Calu3 (cell line): ENCODE data around the gene RAB15. TPM values are rescaled to one million over a fixed set of nuclear protein-coding genes. Genes with fewer than 3 reads are reported as not detected.

Experiments used
- Bru-seq: library from RNA; stranded (reverse); fragments of 400-500 nt; gene quantifications from one replicate; lab custom pipeline; 2021; lab: Mats Ljungman, UMichigan
- BruChase-seq, 2 experiments: library from RNA; stranded (reverse); fragments of 400-500 nt; gene quantifications; one replicate each; lab custom pipeline; 2021; lab: Mats Ljungman, UMichigan
- BruUV-seq: library from RNA; stranded (reverse); fragments of 400-500 nt; replicated peaks from 2 replicates; lab custom pipeline; 2021; lab: Mats Ljungman, UMichigan
- CTCF ChIA-PET: fragments of 300-600 bp; sonication (Branson Sonifier 250); formaldehyde crosslinking; loops from one replicate; lab custom pipeline; 2022; ENCODE audit warnings: antibody characterized with exemption; lab: Charles Lee
- DNase-seq: peaks from one replicate; pipeline ENCODE4 v3.0.0; 2022
- H3K27ac Mint-ChIP-seq: one replicate; pipeline ENCODE4 v1.8.0; 2022; ENCODE audit warnings: mixed read lengths; ENCODE audit not compliant: unreplicated experiment
- H3K27me3 Mint-ChIP-seq: one replicate; pipeline ENCODE4 v1.8.0; 2022; ENCODE audit warnings: mixed read lengths; ENCODE audit not compliant: unreplicated experiment
- H3K36me3 Mint-ChIP-seq: one replicate; pipeline ENCODE4 v1.8.0; 2022; ENCODE audit warnings: mild to moderate bottlenecking, moderate library complexity, mixed read lengths; ENCODE audit not compliant: insufficient read depth, unreplicated experiment
- H3K4me1 Mint-ChIP-seq: one replicate; pipeline ENCODE4 v1.8.0; 2022; ENCODE audit warnings: mild to moderate bottlenecking, low read depth, mixed read lengths; ENCODE audit not compliant: unreplicated experiment
- H3K4me3 Mint-ChIP-seq: one replicate; pipeline ENCODE4 v1.8.0; 2022; ENCODE audit warnings: mild to moderate bottlenecking, low read depth, moderate library complexity, mixed read lengths; ENCODE audit not compliant: unreplicated experiment
- H3K9me3 Mint-ChIP-seq: one replicate; pipeline ENCODE4 v1.8.0; 2022; ENCODE audit warnings: low read depth, mixed read lengths; ENCODE audit not compliant: unreplicated experiment
- intact Hi-C: fragments of 100-400 bp; cut with micrococcal nuclease; formaldehyde crosslinking; loops from one replicate; pipeline ENCODE4 v1.10.0; 2022; ENCODE audit not compliant: unreplicated experiment
- long read RNA-seq: library from polyadenylated mRNA; stranded (forward); transcript quantifications from one replicate; pipeline ENCODE4 v2.0.0, GENCODE V29; 2022
- total RNA-seq: library from RNA; stranded (reverse); gene quantifications from 2 replicates; pipeline ENCODE4 v1.2.3, GENCODE V29; 2022
- TF ChIP-seq, protein P1 (sequence below): fragments of 200-600 bp; IDR thresholded peaks from one replicate; pipeline ENCODE4 v1.8.0; 2022; ENCODE audit warnings: antibody characterized with exemption; ENCODE audit not compliant: unreplicated experiment

The RAB15 gene
- total RNA-seq (20.7 and 22.8 TPM in 2 replicates), Bru-seq, nascent RNA (percentile 48 among the genes with signal in this experiment), BruChase-seq, experiment 1, labeled RNA remaining after a 6-hour chase (percentile 58 among the genes with signal in this experiment), BruChase-seq, experiment 2, labeled RNA remaining after a 2-hour chase (percentile 50 among the genes with signal in this experiment)
- long read RNA-seq, transcript RAB15-203 (7 exons, 3,515 nt) = major isoform, 19 of 24 reads
- long read RNA-seq, partial matches to known transcripts = 3 of 24 reads
- long read RNA-seq, other reads (novel, unspliced or antisense) = 2 of 24 reads

GRCh38 chr14:64971943-64972791, at the start of gene RAB15:
RAB15 (minus strand) TSS chr14:64972336; CDS start chr14:64972076, 260 bp downstream.
- intact Hi-C loops = no loop called here
- CTCF ChIA-PET = interaction anchor here (0.5 to 0.9 kb wide), 2 partner anchors 9 to 23 kb away, joined by 3 to 4 read pairs; no protein-coding TSS in a partner anchor
- peak within 1 kb of the TSS; percentile 72 for H3K4me3 Mint-ChIP-seq
- H3K36me3 Mint-ChIP-seq = peaks cover 20% of the 10 kb centered on the region
- TF ChIP-seq, protein P1, sequence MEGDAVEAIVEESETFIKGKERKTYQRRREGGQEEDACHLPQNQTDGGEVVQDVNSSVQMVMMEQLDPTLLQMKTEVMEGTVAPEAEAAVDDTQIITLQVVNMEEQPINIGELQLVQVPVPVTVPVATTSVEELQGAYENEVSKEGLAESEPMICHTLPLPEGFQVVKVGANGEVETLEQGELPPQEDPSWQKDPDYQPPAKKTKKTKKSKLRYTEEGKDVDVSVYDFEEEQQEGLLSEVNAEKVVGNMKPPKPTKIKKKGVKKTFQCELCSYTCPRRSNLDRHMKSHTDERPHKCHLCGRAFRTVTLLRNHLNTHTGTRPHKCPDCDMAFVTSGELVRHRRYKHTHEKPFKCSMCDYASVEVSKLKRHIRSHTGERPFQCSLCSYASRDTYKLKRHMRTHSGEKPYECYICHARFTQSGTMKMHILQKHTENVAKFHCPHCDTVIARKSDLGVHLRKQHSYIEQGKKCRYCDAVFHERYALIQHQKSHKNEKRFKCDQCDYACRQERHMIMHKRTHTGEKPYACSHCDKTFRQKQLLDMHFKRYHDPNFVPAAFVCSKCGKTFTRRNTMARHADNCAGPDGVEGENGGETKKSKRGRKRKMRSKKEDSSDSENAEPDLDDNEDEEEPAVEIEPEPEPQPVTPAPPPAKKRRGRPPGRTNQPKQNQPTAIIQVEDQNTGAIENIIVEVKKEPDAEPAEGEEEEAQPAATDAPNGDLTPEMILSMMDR = no peak
- H3K9me3 Mint-ChIP-seq = no peaks in the 10 kb centered on the region
- peaks cover 34% of the 10 kb centered on the region for H3K4me1 Mint-ChIP-seq
- peak; percentile 45 for DNase-seq
- BruUV-seq = no TSS peak
- no peaks in the 10 kb centered on the region for H3K27me3 Mint-ChIP-seq
- peak within 1 kb of the TSS; percentile 67 for H3K27ac Mint-ChIP-seq

- Mint-ChIP-seq H3K27me3 (no peaks in the 10 kb centered on the region), H3K9me3 (no peaks in the 10 kb centered on the region), H3K36me3 (peaks cover 2% of the 10 kb centered on the region), H3K4me1 (no peaks in the 10 kb centered on the region), H3K4me3 (no peak overlapping the region), H3K27ac (no peak overlapping the region)
- intact Hi-C loops = loop anchor here (1.0 kb wide), 1 partner anchor 34 kb away; the partner anchor contains the start of gene FNTB
- CTCF ChIA-PET = interaction anchor here (0.6 to 2.3 kb wide), 12 partner anchors 12 to 763 kb away, joined by 3 to 33 read pairs (median 4); partner anchors contain the start of gene FNTB
- DNase-seq = peak; percentile 50
- TF ChIP-seq, protein P1 = peak; percentile 28
- no TSS peak for BruUV-seq
Observed at GRCh38 chr14:65019944-65020566, 47.9 kb upstream of the RAB15 start.

- no TSS peak for BruUV-seq
- TF ChIP-seq, protein P1 = no peak
- CTCF ChIA-PET = interaction anchor here (0.7 kb wide), 1 partner anchor 22 kb away, joined by 3 read pairs; no protein-coding TSS in a partner anchor
- Mint-ChIP-seq H3K4me1 (no peaks in the 10 kb centered on the region), H3K9me3 (no peaks in the 10 kb centered on the region), H3K4me3 (no peak overlapping the region), H3K36me3 (peaks cover 4% of the 10 kb centered on the region), H3K27me3 (no peaks in the 10 kb centered on the region), H3K27ac (no peak overlapping the region)
- intact Hi-C loops = no loop called here
- DNase-seq = no peak
Observed at GRCh38 chr14:65016471-65016870, 44.3 kb upstream of the RAB15 start.

GRCh38 chr14:65015391-65015790, 43.3 kb upstream of the RAB15 start:
- no peak for DNase-seq
- Mint-ChIP-seq H3K36me3 (peaks cover 4% of the 10 kb centered on the region), H3K4me3 (no peak overlapping the region), H3K27ac (no peak overlapping the region), H3K27me3 (no peaks in the 10 kb centered on the region), H3K4me1 (no peaks in the 10 kb centered on the region), H3K9me3 (no peaks in the 10 kb centered on the region)
- CTCF ChIA-PET = no interaction called here
- TF ChIP-seq, protein P1 = no peak
- no TSS peak for BruUV-seq
- intact Hi-C loops = no loop called here
